ENCODE results near the gene PDHB. TPM values are rescaled to one million over a fixed set of nuclear protein-coding genes. Genes with fewer than 3 reads are reported as not detected.
"Not testable (repeated sequence)": the region's sequence is repeated elsewhere in the genome, so short reads cannot be mapped to it uniquely, and the experiment has no call there.

The PDHB gene
- polyA plus RNA-seq, 3 donors from 2014 or later = 101 to 248 (median 113) TPM

- Mint-ChIP-seq H3K4me3 (peak overlapping the region; percentile 6 to 75 (median 62)), H3K27ac (peak overlapping the region in 5 of 6 donors; percentile 33 to 75 (median 43)), H3K9me3 (no peaks in the 10 kb centered on the region), H3K4me1 (peaks cover 10 to 12% of the 10 kb centered on the region in 2 donors), H3K27me3 (ENCODE audit: low read depth in 3 of 3) (peaks cover 3 to 4% (median 3%) of the 10 kb centered on the region in 3 donors), H3K36me3 (no peaks in the 10 kb centered on the region)
- DNase-seq = no peak
Measured at GRCh38 chr3:58463942-58464271, 30.3 kb upstream of the PDHB start.

DNA sequence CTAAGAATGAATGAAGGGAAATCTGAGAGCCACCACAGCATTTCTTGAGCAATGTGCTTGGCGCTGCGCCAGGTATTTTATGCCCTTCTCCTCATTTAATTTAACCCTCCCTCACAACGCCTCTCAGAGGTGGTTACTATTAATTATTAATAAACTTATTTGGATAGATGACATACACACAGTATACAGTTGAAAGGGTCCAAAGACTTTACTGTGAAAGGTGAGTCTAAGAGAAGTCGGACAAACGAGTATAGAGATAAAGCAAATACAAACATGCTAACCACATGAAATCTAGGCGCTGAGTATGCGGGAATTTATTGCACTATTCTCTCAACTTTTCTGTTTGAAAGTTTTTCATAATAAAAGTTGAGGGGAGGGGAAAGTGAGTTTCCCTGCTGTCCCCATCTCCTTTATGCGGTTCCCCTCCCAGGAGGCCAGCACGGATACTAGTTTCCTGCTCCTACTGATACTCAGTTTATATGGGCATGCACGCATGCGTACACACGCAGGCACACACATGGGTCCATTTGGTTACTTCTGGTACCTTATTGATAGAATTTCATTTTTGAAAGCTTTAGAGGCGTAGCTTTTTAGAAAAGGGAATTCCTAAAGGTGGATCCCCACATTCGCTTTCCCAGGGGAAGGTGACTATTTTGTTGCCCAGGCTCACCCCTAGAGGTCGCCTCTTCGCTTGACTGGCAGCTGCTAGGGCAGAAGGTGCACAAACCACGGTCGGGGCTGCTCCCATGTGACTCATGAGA lies 29.7 kb upstream of the PDHB start:
- Mint-ChIP-seq H3K27me3 (ENCODE audit: low read depth in 3 of 3) (peaks cover 3 to 4% (median 3%) of the 10 kb centered on the region in 3 donors), H3K36me3 (no peaks in the 10 kb centered on the region), H3K9me3 (no peaks in the 10 kb centered on the region), H3K27ac (peak overlapping the region in 4 of 6 donors; percentile 33 to 75 (median 49)), H3K4me1 (peaks cover 10 to 12% of the 10 kb centered on the region in 2 donors), H3K4me3 (peak overlapping the region; percentile 6 to 75 (median 62))
- peak; percentile 75 to 80 (median 77) for DNase-seq

GRCh38 chr3:58462829-58463180 lies 29.2 kb upstream of the PDHB start:
- no peak for DNase-seq
- Mint-ChIP-seq H3K36me3 (no peaks in the 10 kb centered on the region), H3K27ac (no peak overlapping the region), H3K4me3 (peak overlapping the region in 1 of 5 donors; percentile 21), H3K27me3 (ENCODE audit: low read depth in 3 of 3) (peaks cover 3 to 4% (median 3%) of the 10 kb centered on the region in 3 donors), H3K9me3 (no peaks in the 10 kb centered on the region), H3K4me1 (peaks cover 10 to 12% of the 10 kb centered on the region in 2 donors)

DNA sequence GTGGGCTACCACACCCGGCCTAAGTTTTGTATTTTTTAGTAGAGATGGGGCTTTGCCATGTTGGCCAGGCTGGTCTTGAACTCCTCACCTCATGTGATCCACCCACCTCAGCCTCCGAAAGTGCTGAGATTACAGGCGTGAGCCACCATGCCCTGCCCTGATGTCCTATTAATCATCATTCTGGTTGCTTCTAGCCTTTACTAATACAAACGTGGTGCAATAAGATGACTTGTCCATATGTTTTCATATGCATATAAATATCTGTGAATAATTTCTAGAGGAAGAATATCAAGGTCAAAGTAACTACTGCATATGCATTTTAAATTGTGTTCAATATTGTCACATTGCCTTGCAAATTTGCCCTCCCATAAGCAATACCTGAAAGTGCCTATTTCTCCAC lies 25.5 kb upstream of the PDHB start:
- Mint-ChIP-seq H3K4me3 (no peak overlapping the region), H3K4me1 (peaks cover 9 to 10% of the 10 kb centered on the region in 2 donors), H3K36me3 (peaks cover 5 to 13% (median 12%) of the 10 kb centered on the region in 3 donors), H3K27me3 (ENCODE audit: low read depth in 3 of 3) (peaks cover 1 to 6% (median 3%) of the 10 kb centered on the region in 3 donors), H3K9me3 (peaks cover 5 to 20% (median 19%) of the 10 kb centered on the region in 6 donors), H3K27ac (no peak overlapping the region)
- no peak for DNase-seq

GRCh38 chr3:58452176-58452575 lies 18.5 kb upstream of the PDHB start:
- Mint-ChIP-seq H3K27me3 (ENCODE audit: low read depth in 3 of 3) (peaks cover 0 to 9% (median 5%) of the 10 kb centered on the region in 3 donors), H3K4me3 (no peak overlapping the region), H3K36me3 (peaks cover 5 to 20% (median 20%) of the 10 kb centered on the region in 3 donors), H3K27ac (no peak overlapping the region), H3K9me3 (peaks cover 7 to 32% (median 20%) of the 10 kb centered on the region in 6 donors), H3K4me1 (no peaks in the 10 kb centered on the region)
- no peak for DNase-seq

DNA sequence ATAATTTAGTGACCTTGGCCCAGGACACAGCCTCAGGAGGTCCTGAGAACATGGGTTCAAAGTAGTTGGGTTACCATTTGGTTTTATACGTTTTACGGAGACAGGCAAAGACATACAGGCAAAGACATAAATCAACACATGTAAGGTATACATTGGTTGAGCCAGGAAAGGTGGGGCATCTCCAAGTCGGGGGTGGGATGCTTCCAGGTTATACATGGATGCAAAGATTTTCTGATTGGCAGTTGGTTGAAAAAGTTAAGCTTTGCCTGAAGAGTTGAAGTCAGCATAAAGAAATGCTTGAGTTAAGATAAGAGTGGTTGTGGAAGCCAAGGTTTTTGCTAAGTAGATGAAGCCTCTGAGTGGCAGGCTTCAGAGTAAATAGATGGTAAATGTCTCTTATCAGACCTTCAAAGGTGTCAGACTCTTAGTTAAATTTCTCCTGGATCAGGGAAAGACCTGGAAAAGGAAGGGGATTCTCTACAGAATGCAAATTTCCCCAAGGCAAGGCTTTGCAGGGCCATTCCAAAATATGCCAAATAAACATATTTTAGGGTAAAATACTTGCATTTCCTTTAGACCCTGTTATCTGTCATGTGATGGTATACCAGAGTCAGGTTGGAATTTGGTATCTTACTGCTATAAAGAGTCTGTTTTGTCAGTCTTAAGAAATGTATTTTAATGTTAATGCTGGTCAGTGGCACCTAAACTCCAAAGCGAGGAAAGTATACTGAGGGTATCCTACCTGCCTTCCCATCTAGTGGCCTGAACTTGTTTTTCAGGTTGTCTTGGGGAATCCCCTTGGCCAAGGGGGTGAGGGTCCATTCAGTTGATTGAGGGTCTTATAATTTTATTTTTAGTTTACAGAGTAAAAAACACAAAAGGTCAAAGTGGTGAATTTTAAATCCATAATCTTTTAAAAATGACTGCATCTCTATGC lies 8.2 kb upstream of the PDHB start:
- H3K27me3 Mint-ChIP-seq (ENCODE audit: low read depth in 3 of 3) = peaks cover 0 to 4% (median 2%) of the 10 kb centered on the region in 3 donors
- H3K4me1 Mint-ChIP-seq = no peaks in the 10 kb centered on the region
- no peaks in the 10 kb centered on the region for H3K36me3 Mint-ChIP-seq
- DNase-seq = no peak
- no peak overlapping the region for H3K4me3 Mint-ChIP-seq
- no peaks in the 10 kb centered on the region for H3K9me3 Mint-ChIP-seq
- H3K27ac Mint-ChIP-seq = peak overlapping the region in 1 of 6 donors; percentile 21

DNA sequence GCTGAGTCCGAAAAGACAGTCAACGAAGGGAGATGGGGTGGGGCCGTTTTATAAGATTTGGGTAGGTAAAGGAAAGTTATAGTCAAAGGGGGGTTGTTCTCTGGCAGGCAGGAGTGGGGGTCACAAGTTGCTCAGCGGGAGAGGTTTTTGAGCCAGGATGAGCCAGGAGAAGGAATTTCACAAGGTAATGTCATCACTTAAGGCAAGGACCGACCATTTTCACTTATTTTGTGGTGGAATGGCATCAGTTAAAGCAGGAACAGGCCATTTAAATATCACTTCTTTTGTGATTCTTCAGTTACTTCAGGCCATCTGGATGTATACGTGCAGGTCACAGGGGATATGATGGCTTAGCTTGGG lies 7.3 kb upstream of the PDHB start:
- not testable (repeated sequence) for H3K27me3 Mint-ChIP-seq (ENCODE audit: low read depth in 3 of 3); DNase-seq; H3K27ac Mint-ChIP-seq; H3K4me3 Mint-ChIP-seq; H3K9me3 Mint-ChIP-seq; H3K36me3 Mint-ChIP-seq; H3K4me1 Mint-ChIP-seq

DNA sequence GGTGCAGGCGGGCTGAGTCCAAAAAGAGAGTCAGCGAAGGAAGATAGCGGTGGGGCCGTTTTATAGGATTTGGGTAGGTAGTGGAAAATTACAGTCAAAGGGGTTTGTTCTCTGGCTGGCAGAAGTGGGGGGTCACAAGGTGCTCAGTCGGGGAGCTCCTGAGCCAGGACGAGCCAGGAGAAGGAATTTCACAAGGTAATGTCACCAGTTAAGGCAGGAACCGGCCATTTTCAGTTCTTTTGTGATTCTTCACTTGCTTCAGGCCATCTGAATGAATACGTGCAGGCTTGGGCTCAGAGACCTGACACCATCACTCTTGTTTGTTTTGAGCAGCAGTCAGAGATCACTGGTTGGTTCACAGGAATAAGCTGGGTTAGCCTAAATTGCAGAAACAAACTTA lies 3.6 kb upstream of the PDHB start:
- H3K9me3 Mint-ChIP-seq; H3K4me3 Mint-ChIP-seq; H3K27ac Mint-ChIP-seq; H3K36me3 Mint-ChIP-seq; H3K27me3 Mint-ChIP-seq (ENCODE audit: low read depth in 3 of 3); DNase-seq: not testable (repeated sequence)
- peaks cover 17 to 21% of the 10 kb centered on the region in 2 donors for H3K4me1 Mint-ChIP-seq

- Mint-ChIP-seq H3K36me3 (peaks cover 0 to 9% (median 4%) of the 10 kb centered on the region in 3 donors), H3K27me3 (ENCODE audit: low read depth in 3 of 3) (peaks cover 3 to 5% (median 5%) of the 10 kb centered on the region in 3 donors), H3K4me1 (peaks cover 24 to 29% of the 10 kb centered on the region in 2 donors), H3K27ac (peak overlapping the region in 1 of 6 donors; percentile 28), H3K9me3 (no peaks in the 10 kb centered on the region), H3K4me3 (peak overlapping the region; percentile 13 to 93 (median 44))
- DNase-seq = no peak
Measured at GRCh38 chr3:58434990-58435389, 1.4 kb upstream of the PDHB start.

DNA sequence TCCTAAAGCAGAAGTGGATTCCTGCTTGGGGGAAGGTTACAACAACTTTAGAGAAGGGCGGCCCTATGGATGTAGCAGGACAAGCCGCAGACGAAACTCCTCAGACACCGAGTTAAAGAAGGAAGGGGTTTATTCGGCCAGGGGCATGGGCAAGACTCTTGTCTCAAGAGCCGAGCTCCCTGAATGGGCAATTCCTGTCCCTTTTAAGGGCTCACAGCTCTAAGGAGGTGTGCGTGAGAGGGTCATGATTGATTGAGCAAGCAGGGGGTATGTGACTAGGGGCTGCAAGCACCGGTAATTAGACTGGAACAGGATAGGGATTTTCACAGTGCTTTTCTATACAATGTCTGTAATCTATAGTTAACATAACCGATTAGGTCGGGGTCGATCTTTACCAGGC lies 879 bp upstream of the PDHB start:
- H3K4me3 Mint-ChIP-seq = peak overlapping the region; percentile 13 to 93 (median 44)
- H3K9me3 Mint-ChIP-seq = no peaks in the 10 kb centered on the region
- peaks cover 0 to 12% (median 4%) of the 10 kb centered on the region in 3 donors for H3K36me3 Mint-ChIP-seq
- H3K27ac Mint-ChIP-seq = peak overlapping the region in 4 of 6 donors; percentile 11 to 93 (median 85)
- no peak for DNase-seq
- peaks cover 24 to 29% of the 10 kb centered on the region in 2 donors for H3K4me1 Mint-ChIP-seq
- peaks cover 3 to 5% (median 5%) of the 10 kb centered on the region in 3 donors for H3K27me3 Mint-ChIP-seq (ENCODE audit: low read depth in 3 of 3)

DNA sequence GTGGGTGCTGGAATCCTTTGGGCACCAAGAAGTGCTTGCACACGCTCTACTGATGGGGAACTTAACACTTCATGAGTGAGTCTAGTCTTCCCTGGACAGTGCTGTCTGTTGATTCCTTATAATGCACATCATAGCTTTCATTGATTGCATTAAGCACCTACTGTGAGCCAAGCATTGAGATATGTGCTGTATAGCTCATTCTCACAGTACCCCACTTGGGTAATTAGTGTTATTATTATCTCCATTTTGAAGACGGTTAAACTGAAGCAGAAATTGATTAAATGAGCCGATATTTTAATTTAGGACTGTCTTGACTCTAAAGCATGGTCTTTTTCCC lies 504 bp upstream of the PDHB start:
- no peak for DNase-seq
- H3K27me3 Mint-ChIP-seq (ENCODE audit: low read depth in 3 of 3) = peaks cover 3 to 5% (median 5%) of the 10 kb centered on the region in 3 donors
- no peaks in the 10 kb centered on the region for H3K9me3 Mint-ChIP-seq
- peak overlapping the region; percentile 79 to 93 (median 84) for H3K27ac Mint-ChIP-seq
- H3K4me1 Mint-ChIP-seq = peaks cover 24 to 29% of the 10 kb centered on the region in 2 donors
- peak overlapping the region; percentile 75 to 94 (median 92) for H3K4me3 Mint-ChIP-seq
- H3K36me3 Mint-ChIP-seq = peaks cover 0 to 12% (median 4%) of the 10 kb centered on the region in 3 donors

DNA sequence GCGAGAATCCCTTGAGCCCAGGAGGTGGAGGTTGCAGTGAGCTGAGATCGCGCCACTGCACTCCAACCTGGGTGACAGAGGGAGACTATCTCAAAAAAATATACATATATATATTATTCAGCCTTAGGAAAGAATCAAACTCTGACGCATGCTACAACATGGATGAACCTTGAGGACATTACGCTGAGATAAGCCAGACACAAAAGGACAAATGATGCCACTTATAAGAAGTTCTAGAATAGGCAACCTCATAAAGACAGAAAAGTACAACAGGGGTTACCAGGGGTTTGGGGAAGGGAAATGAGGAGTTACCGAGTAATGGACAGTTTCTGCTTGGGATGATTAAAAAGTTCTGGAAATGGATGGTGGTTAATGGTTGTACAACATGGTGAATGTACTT lies 727 bp downstream of the PDHB start:
- H3K36me3 Mint-ChIP-seq = peaks cover 5 to 23% (median 11%) of the 10 kb centered on the region in 3 donors
- H3K27ac Mint-ChIP-seq = peak overlapping the region; percentile 79 to 96 (median 93)
- H3K9me3 Mint-ChIP-seq = no peaks in the 10 kb centered on the region
- H3K4me1 Mint-ChIP-seq = peaks cover 24 to 29% of the 10 kb centered on the region in 2 donors
- no peak for DNase-seq
- H3K27me3 Mint-ChIP-seq (ENCODE audit: low read depth in 3 of 3) = peaks cover 3 to 5% (median 5%) of the 10 kb centered on the region in 3 donors
- H3K4me3 Mint-ChIP-seq = peak overlapping the region; percentile 86 to 96 (median 93)

DNA sequence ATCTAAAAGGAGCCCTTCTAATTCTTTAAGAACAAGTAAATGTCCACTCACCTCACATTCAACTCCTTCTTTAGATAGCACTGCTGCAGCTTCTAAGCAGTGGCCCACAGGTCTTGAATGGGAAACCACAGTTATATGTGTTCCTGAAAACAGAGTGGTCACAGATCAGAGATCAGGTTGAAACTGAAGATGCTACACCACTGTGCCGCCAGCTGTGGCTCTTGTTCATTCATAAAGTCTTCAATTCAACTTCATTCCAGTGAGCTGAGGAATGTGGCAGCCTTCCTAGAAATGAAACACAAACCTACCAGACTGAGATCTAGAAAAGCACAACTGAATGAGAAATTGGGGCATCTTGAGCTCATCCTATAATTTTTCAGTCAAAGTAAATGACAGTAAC lies 4.0 kb downstream of the PDHB start:
- H3K27ac Mint-ChIP-seq = no peak overlapping the region
- H3K27me3 Mint-ChIP-seq (ENCODE audit: low read depth in 3 of 3) = peaks cover 3 to 5% (median 5%) of the 10 kb centered on the region in 3 donors
- H3K9me3 Mint-ChIP-seq = no peaks in the 10 kb centered on the region
- no peak overlapping the region for H3K4me3 Mint-ChIP-seq
- peaks cover 24 to 28% of the 10 kb centered on the region in 2 donors for H3K4me1 Mint-ChIP-seq
- no peak for DNase-seq
- H3K36me3 Mint-ChIP-seq = peaks cover 14 to 33% (median 19%) of the 10 kb centered on the region in 3 donors
